HCT116 (cell line): ENCODE measurements around the gene PTGER1. TPM values are rescaled to one million over a fixed set of nuclear protein-coding genes. Genes with fewer than 3 reads are reported as not detected.

Experiments used
- ATAC-seq: fragments of 200-7000 bp; cut with Tn5 transposase; 2 replicates; pipeline ENCODE4 v1.9.1; 2020; ENCODE audit warnings: mild to moderate bottlenecking, moderate library complexity
- BruUV-seq: library from RNA; stranded (reverse); fragments of 400-500 nt; replicated peaks from 2 replicates; lab custom pipeline; 2021; lab: Mats Ljungman, UMichigan
- CTCF ChIA-PET: fragments of 300-600 bp; sonication (Branson Sonifier 250); formaldehyde crosslinking; loops from one replicate; lab custom pipeline; 2021; ENCODE audit warnings: antibody characterized with exemption; lab: Charles Lee
- POLR2A ChIA-PET: fragments of 300-600, 350-600 bp; sonication (Branson Sonifier 250); formaldehyde crosslinking; loops from one replicate; lab custom pipeline; 2021; ENCODE audit warnings: antibody characterized with exemption; lab: Charles Lee
- RAD21 ChIA-PET, 2 experiments: fragments of 300-600 bp; sonication (Branson Sonifier 250); formaldehyde crosslinking; loops; one replicate each; lab custom pipeline; 2023; ENCODE audit warnings: low total read pairs in 2 of 2; ENCODE audit not compliant: uncharacterized antibody in 2 of 2, unreplicated experiment in 2 of 2, low non-redundant PET in 1 of 2; lab: Charles Lee
- DNase-seq: peaks from one replicate; pipeline ENCODE4 v3.0.0-alpha.2; 2010; ENCODE audit warnings: low read depth, low spot score
- H2AFZ ChIP-seq: fragments of 200-600 bp; shearing (Covaris generic), sonication (generic); 2 replicates; pipeline ENCODE4 v1.6.1; 2017; ENCODE audit warnings: low read depth, mixed run types, mixed read lengths, antibody characterized with exemption, low read length; ENCODE audit not compliant: poor library complexity, severe bottlenecking
- H3K27ac ChIP-seq: 2 replicates; pipeline ENCODE4 v1.5.1; 2012; ENCODE audit warnings: low read depth, low read length
- H3K27me3 ChIP-seq: fragments of 200-600 bp; sonication (generic); 2 replicates; pipeline ENCODE4 v1.6.1; 2016; ENCODE audit warnings: mixed run types, low read length, mixed read lengths; ENCODE audit not compliant: insufficient read depth
- H3K36me3 ChIP-seq, 2 experiments: fragments of 200-500 bp in 1 of 2; fragments of 200-600 bp in 1 of 2; sonication (Bioruptor generic) in 1 of 2; sonication (generic) in 1 of 2; 2 replicates each; pipeline versions ENCODE4 v1.5.1 to v1.6.1; 2014 to 2016; ENCODE audit warnings: low read length in 2 of 2, inconsistent platforms in 1 of 2, mixed read lengths in 1 of 2, mixed run types in 1 of 2; ENCODE audit not compliant: insufficient read depth in 2 of 2, control insufficient read depth in 1 of 2
- H3K4me1 ChIP-seq, 2 experiments: fragments of 200-600 bp in 1 of 2; sonication (generic) in 1 of 2; 2 replicates each; pipeline versions ENCODE4 v1.5.1 to v1.6.1; 2012 to 2017; ENCODE audit warnings: low read length in 2 of 2, inconsistent platforms in 1 of 2, mild to moderate bottlenecking in 1 of 2, mixed read lengths in 1 of 2, mixed run types in 1 of 2, moderate library complexity in 1 of 2; ENCODE audit not compliant: insufficient read depth in 2 of 2, control insufficient read depth in 1 of 2
- H3K4me2 ChIP-seq: fragments of 200-600 bp; sonication (generic); 2 replicates; pipeline ENCODE4 v1.6.1; 2017; ENCODE audit warnings: mixed run types, low read length, mixed read lengths
- H3K4me3 ChIP-seq, 2 experiments: fragments of 200-600 bp in 1 of 2; sonication (generic) in 1 of 2; replicated peaks in 1 of 2; 2 replicates each; pipeline ENCODE4 v1.5.1; 2011 to 2016; ENCODE audit warnings: low read length in 2 of 2, control low read depth in 1 of 2, low read depth in 1 of 2, mild to moderate bottlenecking in 1 of 2, mixed read lengths in 1 of 2, mixed run types in 1 of 2
- H3K79me2 ChIP-seq: fragments of 200-600 bp; sonication (generic); 2 replicates; pipeline ENCODE4 v1.6.1; 2017; ENCODE audit warnings: mild to moderate bottlenecking, mixed run types, low read length, moderate library complexity, mixed read lengths; ENCODE audit not compliant: insufficient read depth
- H3K9ac ChIP-seq: fragments of 200-600 bp; sonication (generic); 2 replicates; pipeline ENCODE4 v1.6.1; 2016; ENCODE audit warnings: low read length, mixed read lengths
- H3K9me2 ChIP-seq: fragments of 200-600 bp; sonication (generic), shearing (Covaris generic); 2 replicates; pipeline ENCODE4 v1.6.1; 2017; ENCODE audit warnings: mixed run types, mild to moderate bottlenecking, moderate library complexity; ENCODE audit not compliant: insufficient read depth
- H3K9me3 ChIP-seq, 2 experiments: fragments of 200-500 bp in 1 of 2; fragments of 200-600 bp in 1 of 2; sonication (Bioruptor generic) in 1 of 2; sonication (generic) in 1 of 2; 2 replicates each; pipeline ENCODE4 v1.6.1; 2014 to 2017; ENCODE audit warnings: low read length in 2 of 2, mixed read lengths in 2 of 2, inconsistent platforms in 1 of 2, low read depth in 1 of 2, mild to moderate bottlenecking in 1 of 2, mixed run types in 1 of 2, moderate library complexity in 1 of 2; ENCODE audit not compliant: control insufficient read depth in 1 of 2, insufficient read depth in 1 of 2
- H4K20me1 ChIP-seq: fragments of 200-600 bp; sonication (generic), shearing (Covaris generic); 2 replicates; pipeline ENCODE4 v1.6.1; 2017; ENCODE audit warnings: mixed run types, mild to moderate bottlenecking, moderate library complexity; ENCODE audit not compliant: insufficient read depth
- CBX3 ChIP-seq: IDR thresholded peaks from 2 replicates; pipeline ENCODE4 v1.6.1; 2012; ENCODE audit warnings: low read depth
- CEBPB ChIP-seq: IDR thresholded peaks from 2 replicates; pipeline ENCODE4 v1.6.1; 2012; ENCODE audit warnings: low read depth
- CTCF ChIP-seq, 3 experiments: fragments of 200-600 bp in 1 of 3; sonication (generic) in 1 of 3; IDR thresholded peaks in 2 of 3; conservative IDR thresholded peaks in 1 of 3; 2 replicates each; pipeline ENCODE4 v1.5.1; 2012 to 2017; ENCODE audit warnings: low read depth in 2 of 3, low read length in 2 of 3, antibody characterized with exemption in 1 of 3, borderline replicate concordance in 1 of 3, control low read depth in 1 of 3, mild to moderate bottlenecking in 1 of 3, mixed read lengths in 1 of 3, mixed run types in 1 of 3, moderate library complexity in 1 of 3; ENCODE audit not compliant: insufficient read depth in 1 of 3
- ELF1 ChIP-seq: IDR thresholded peaks from 2 replicates; pipeline ENCODE4 v1.6.1; 2012; ENCODE audit warnings: low read depth, borderline replicate concordance
- EZH2 ChIP-seq: fragments of 200-600 bp; sonication (generic); IDR thresholded peaks from 2 replicates; pipeline ENCODE4 v1.6.1; 2017; ENCODE audit warnings: antibody characterized with exemption, mixed run types
- FOSL1 ChIP-seq: IDR thresholded peaks from 2 replicates; pipeline ENCODE4 v1.6.1; 2012; ENCODE audit warnings: low read depth
- JUND ChIP-seq: IDR thresholded peaks from 2 replicates; pipeline ENCODE4 v1.6.1; 2012
- MAX ChIP-seq: IDR thresholded peaks from 2 replicates; pipeline ENCODE4 v1.6.1; 2012
- POLR2A ChIP-seq: IDR thresholded peaks from 2 replicates; pipeline ENCODE4 v1.7.0; 2011; ENCODE audit warnings: borderline replicate concordance; ENCODE audit not compliant: insufficient read depth, insufficient read length; ENCODE audit errors: extremely low read depth
- POLR2AphosphoS5 ChIP-seq: IDR thresholded peaks from 2 replicates; pipeline ENCODE4 v1.6.1; 2011; ENCODE audit warnings: mild to moderate bottlenecking, low read depth, low read length, moderate library complexity
- RAD21 ChIP-seq: IDR thresholded peaks from 2 replicates; pipeline ENCODE4 v1.6.1; 2012; ENCODE audit warnings: low read depth, mild to moderate bottlenecking
- SIN3A ChIP-seq: IDR thresholded peaks from 2 replicates; pipeline ENCODE4 v1.6.1; 2012; ENCODE audit warnings: low read depth
- SRF ChIP-seq: IDR thresholded peaks from 2 replicates; pipeline ENCODE4 v1.6.1; 2012; ENCODE audit warnings: low read depth
- TCF7L2 ChIP-seq: IDR thresholded peaks from 2 replicates; pipeline ENCODE4 v1.7.0; 2011; ENCODE audit warnings: borderline replicate concordance, inconsistent platforms; ENCODE audit not compliant: insufficient read depth, insufficient read length; ENCODE audit errors: extremely low read depth
- YY1 ChIP-seq: IDR thresholded peaks from 2 replicates; pipeline ENCODE4 v1.6.1; 2011; ENCODE audit warnings: low read length, low read depth, moderate library complexity, mild to moderate bottlenecking; ENCODE audit not compliant: insufficient replicate concordance; ENCODE audit errors: extremely low read depth
- ZBTB33 ChIP-seq: IDR thresholded peaks from 2 replicates; pipeline ENCODE4 v1.6.1; 2011; ENCODE audit warnings: mild to moderate bottlenecking, low read length, moderate library complexity; ENCODE audit not compliant: insufficient replicate concordance; ENCODE audit errors: extremely low read depth
- ZFX ChIP-seq: fragments of 450-650 bp; IDR thresholded peaks from 2 replicates; pipeline ENCODE4 v1.6.1; 2017
- ZNF274 ChIP-seq: fragments of 200-500 bp; sonication (Bioruptor generic); IDR thresholded peaks from 2 replicates; pipeline ENCODE4 v1.6.1; 2014; ENCODE audit warnings: mild to moderate bottlenecking, low read depth, low read length, inconsistent platforms
- intact Hi-C: fragments of 100-400 bp; cut with micrococcal nuclease; formaldehyde crosslinking; loops from 2 replicates; pipeline ENCODE4 v1.10.0; 2022
- total RNA-seq: library from RNA; stranded (reverse); gene quantifications from one replicate; pipeline ENCODE4 v1.2.1, GENCODE V29; 2021; ENCODE audit not compliant: unreplicated experiment

PTGER1 gene
- total RNA-seq, 1 experiment from 2014 or later: 1.1 TPM

GRCh38 chr19:14474827-14475226 lies 327 bp downstream of the PTGER1 start:
- H3K9me2 ChIP-seq: no peaks in the 10 kb centered on the region
- peaks cover 9 to 10% of the 10 kb centered on the region in 2 experiments; a peak in 3 of 4 replicates for H3K36me3 ChIP-seq
- TF ChIP-seq POLR2AphosphoS5 (no peak), SRF (no peak), ZNF274 (no peak), MAX (no peak), CTCF (IDR thresholded peaks at IDR 0.05 in 2 of 3, conservative IDR thresholded peaks at IDR 0.05 in 1 of 3; ENCODE audit: borderline replicate concordance in 1 of 3, insufficient read depth in 1 of 3, low read depth in 2 of 3, low read length in 2 of 3) (no peak), ZFX (no peak), POLR2A (no peak), TCF7L2 (no peak), CBX3 (no peak), SIN3A (no peak), ZBTB33 (no peak), RAD21 (no peak), JUND (no peak), YY1 (no peak), FOSL1 (no peak), ELF1 (no peak), CEBPB (no peak), EZH2 (no peak)
- intact Hi-C loops: loop anchor here (5.0 kb wide), 1 partner anchor 338 kb away; the partner anchor contains the start of gene ASF1B
- RAD21 ChIA-PET: interaction anchor here in 1 of 2 experiments (0.7 kb wide), 1 partner anchor 338 kb away, joined by 4 read pairs; the partner anchor contains the start of gene ASF1B
- CTCF ChIA-PET: interaction anchor here (0.7 to 0.9 kb wide), 2 partner anchors 9 to 69 kb away, joined by 3 to 4 read pairs; no protein-coding TSS in a partner anchor
- peak overlapping the region; percentile 11 to 16; a peak in 1 of 4 replicates for H3K4me3 ChIP-seq
- H4K20me1 ChIP-seq: no peaks in the 10 kb centered on the region
- H3K4me1 ChIP-seq: peaks cover 22 to 40% of the 10 kb centered on the region in 2 experiments; a peak in 3 of 4 replicates
- H3K79me2 ChIP-seq: no peaks in the 10 kb centered on the region; the same call in 1 of the 2 replicates
- H3K27me3 ChIP-seq: no peaks in the 10 kb centered on the region
- DNase-seq (no peak), ATAC-seq (no peak)
- 0 out of 2 replicates have a peak overlapping the region, but pooled peaks have one; percentile 45 for H3K9ac ChIP-seq
- peak overlapping the region; percentile 72 for H3K4me2 ChIP-seq
- peak overlapping the region; percentile 51; the same call in 1 of the 2 replicates for H3K27ac ChIP-seq
- no TSS peak for BruUV-seq
- no peak overlapping the region for H2AFZ ChIP-seq
- POLR2A ChIA-PET: no interaction called here
- H3K9me3 ChIP-seq: no peaks in the 10 kb centered on the region
